Measurements from ENCODE around the gene TTC8.
"Not testable (repeated sequence)": the region's sequence is repeated elsewhere in the genome, so short reads cannot be mapped to it uniquely, and the experiment has no call there.

The TTC8 gene

GRCh38 chr14:88823968-88824313, 510 bp upstream of the TTC8 start:
- no peak for DNase-seq (ENCODE audit: low read depth, low spot score)

GRCh38 chr14:88825078-88825458, 617 bp downstream of the TTC8 start:
- DNase-seq (ENCODE audit: low read depth, low spot score) = no peak

- peak; percentile 7 for DNase-seq (ENCODE audit: low read depth, low spot score)
These were observed 1.1 kb downstream of the TTC8 start for GRCh38 chr14:88825503-88825902.

GRCh38 chr14:88829188-88829587, 4.7 kb downstream of the TTC8 start:
- no peak for DNase-seq (ENCODE audit: low read depth, low spot score)

GRCh38 chr14:88829685-88830302, 5.3 kb downstream of the TTC8 start:
- DNase-seq (ENCODE audit: low read depth, low spot score) = no peak

GRCh38 chr14:88831284-88831683, 6.8 kb downstream of the TTC8 start:
- DNase-seq (ENCODE audit: low read depth, low spot score) = peak; percentile 80

GRCh38 chr14:88834883-88835431, 10.5 kb downstream of the TTC8 start:
- DNase-seq (ENCODE audit: low read depth, low spot score) = peak; percentile 51

GRCh38 chr14:88835661-88836060, 11.2 kb downstream of the TTC8 start:
- peak; percentile 10 for DNase-seq (ENCODE audit: low read depth, low spot score)

- no peak for DNase-seq (ENCODE audit: low read depth, low spot score)
These were observed 13.0 kb downstream of the TTC8 start for GRCh38 chr14:88837495-88837894.

- no peak for DNase-seq (ENCODE audit: low read depth, low spot score)
These were observed 13.6 kb downstream of the TTC8 start for GRCh38 chr14:88838015-88838414.

GRCh38 chr14:88840926-88841325, 16.5 kb downstream of the TTC8 start:
- DNase-seq (ENCODE audit: low read depth, low spot score) = no peak

GRCh38 chr14:88841741-88842140, 17.3 kb downstream of the TTC8 start:
- peak; percentile 19 for DNase-seq (ENCODE audit: low read depth, low spot score)

- no peak for DNase-seq (ENCODE audit: low read depth, low spot score)
These were observed 18.0 kb downstream of the TTC8 start for GRCh38 chr14:88842414-88842813.

GRCh38 chr14:88844980-88845491, 20.6 kb downstream of the TTC8 start:
- DNase-seq (ENCODE audit: low read depth, low spot score) = no peak

GRCh38 chr14:88848571-88848970, 24.1 kb downstream of the TTC8 start:
- DNase-seq (ENCODE audit: low read depth, low spot score) = no peak

GRCh38 chr14:88849716-88850115, 25.3 kb downstream of the TTC8 start:
- no peak for DNase-seq (ENCODE audit: low read depth, low spot score)

- no peak for DNase-seq (ENCODE audit: low read depth, low spot score)
These were observed 27.1 kb downstream of the TTC8 start for GRCh38 chr14:88851587-88851986.

GRCh38 chr14:88852632-88853031, 28.2 kb downstream of the TTC8 start:
- DNase-seq (ENCODE audit: low read depth, low spot score) = no peak

GRCh38 chr14:88853129-88853528, 28.7 kb downstream of the TTC8 start:
- no peak for DNase-seq (ENCODE audit: low read depth, low spot score)

- DNase-seq (ENCODE audit: low read depth, low spot score) = no peak
These were observed 32.4 kb downstream of the TTC8 start for GRCh38 chr14:88856786-88857366.

- DNase-seq (ENCODE audit: low read depth, low spot score) = not testable (repeated sequence)
These were observed 33.4 kb downstream of the TTC8 start for GRCh38 chr14:88857861-88858260.

- not testable (repeated sequence) for DNase-seq (ENCODE audit: low read depth, low spot score)
These were observed 34.7 kb downstream of the TTC8 start for GRCh38 chr14:88859118-88859517.

GRCh38 chr14:88863167-88863566, 38.7 kb downstream of the TTC8 start:
- no peak for DNase-seq (ENCODE audit: low read depth, low spot score)

Data from astrocyte of the hippocampus (primary cell).